ENCODE data around the gene MED26.
A peak's percentile ranks its signal among the peaks of the same experiment; 100 is the strongest.

The MED26 gene

DNA sequence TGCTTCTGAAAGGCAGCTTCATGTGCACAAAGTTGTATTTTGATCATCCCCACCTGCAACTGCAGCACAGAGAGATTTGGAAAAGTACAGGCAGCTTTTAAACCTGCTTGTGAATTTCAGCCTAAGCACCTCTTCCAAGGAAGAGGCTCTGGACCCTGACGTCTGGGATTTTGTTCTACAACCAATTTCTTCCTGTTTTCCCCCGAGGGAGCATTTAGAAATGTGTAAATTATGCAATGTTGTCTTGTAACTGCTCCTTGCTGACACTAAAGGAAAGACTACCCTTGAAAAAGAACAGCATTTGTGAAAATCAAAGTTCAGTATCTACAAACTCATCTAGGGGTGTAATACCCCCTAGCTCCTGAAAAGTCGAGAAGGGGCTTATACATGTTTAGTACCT is 15.4 kb downstream of the MED26 start:
- peak overlapping the region in 1 of 2 experiments; percentile 14 for H3K4me3 ChIP-seq (ENCODE audit: low read depth in 1 of 2, low read length in 1 of 2)
- TF ChIP-seq CTCF (IDR thresholded peaks at IDR 0.05): no peak
- H3K36me3 ChIP-seq: no peaks in the 10 kb centered on the region
- peak overlapping the region; percentile 81 for H3K27ac ChIP-seq
- H3K27me3 ChIP-seq: no peaks in the 10 kb centered on the region
- H3K4me1 ChIP-seq (ENCODE audit: control insufficient read depth in 1 of 2, insufficient read depth in 1 of 2, low read depth in 1 of 2, low read length in 1 of 2): peaks cover 75 to 82% of the 10 kb centered on the region in 2 experiments
- H3K9me3 ChIP-seq: no peaks in the 10 kb centered on the region

DNA sequence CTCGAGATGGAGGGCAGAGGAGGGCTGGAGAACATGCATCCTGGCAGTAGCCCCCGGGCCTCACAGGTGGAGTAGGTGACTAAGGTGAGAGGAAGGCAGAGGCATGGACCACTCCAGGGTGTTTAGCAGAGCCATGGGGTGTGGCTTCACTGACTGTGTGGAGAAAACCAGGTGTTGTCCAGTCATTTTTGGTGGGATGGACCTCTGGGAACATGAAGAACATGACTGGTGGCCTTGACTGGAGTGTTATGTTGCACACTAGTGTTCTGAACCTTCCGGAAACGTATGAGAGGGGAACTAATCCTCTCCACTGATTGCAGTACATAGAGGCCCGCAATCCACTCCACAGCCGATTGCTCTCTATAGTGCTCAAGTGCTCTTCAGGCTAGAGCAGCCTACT is 16.9 kb downstream of the MED26 start:
- H3K4me3 ChIP-seq (ENCODE audit: low read depth in 1 of 2, low read length in 1 of 2): no peak overlapping the region
- H3K36me3 ChIP-seq: no peaks in the 10 kb centered on the region
- TF ChIP-seq CTCF (IDR thresholded peaks at IDR 0.05): no peak
- no peaks in the 10 kb centered on the region for H3K9me3 ChIP-seq
- peaks cover 67 to 71% of the 10 kb centered on the region in 2 experiments for H3K4me1 ChIP-seq (ENCODE audit: control insufficient read depth in 1 of 2, insufficient read depth in 1 of 2, low read depth in 1 of 2, low read length in 1 of 2)
- H3K27ac ChIP-seq: peak overlapping the region; percentile 81
- no peaks in the 10 kb centered on the region for H3K27me3 ChIP-seq

- H3K27ac ChIP-seq: no peak overlapping the region
- TF ChIP-seq CTCF (IDR thresholded peaks at IDR 0.05): no peak
- peaks cover 54 to 59% of the 10 kb centered on the region in 2 experiments for H3K4me1 ChIP-seq (ENCODE audit: control insufficient read depth in 1 of 2, insufficient read depth in 1 of 2, low read depth in 1 of 2, low read length in 1 of 2)
- no peaks in the 10 kb centered on the region for H3K36me3 ChIP-seq
- no peaks in the 10 kb centered on the region for H3K9me3 ChIP-seq
- H3K4me3 ChIP-seq (ENCODE audit: low read depth in 1 of 2, low read length in 1 of 2): no peak overlapping the region
- H3K27me3 ChIP-seq: no peaks in the 10 kb centered on the region
Measured at GRCh38 chr19:16609511-16610200, 18.3 kb downstream of the MED26 start.

GRCh38 chr19:16608290-16608739 is 19.7 kb downstream of the MED26 start:
- H3K27ac ChIP-seq: peak overlapping the region; percentile 59
- TF ChIP-seq CTCF (IDR thresholded peaks at IDR 0.05): no peak
- H3K4me1 ChIP-seq (ENCODE audit: control insufficient read depth in 1 of 2, insufficient read depth in 1 of 2, low read depth in 1 of 2, low read length in 1 of 2): peaks cover 40 to 46% of the 10 kb centered on the region in 2 experiments

DNA sequence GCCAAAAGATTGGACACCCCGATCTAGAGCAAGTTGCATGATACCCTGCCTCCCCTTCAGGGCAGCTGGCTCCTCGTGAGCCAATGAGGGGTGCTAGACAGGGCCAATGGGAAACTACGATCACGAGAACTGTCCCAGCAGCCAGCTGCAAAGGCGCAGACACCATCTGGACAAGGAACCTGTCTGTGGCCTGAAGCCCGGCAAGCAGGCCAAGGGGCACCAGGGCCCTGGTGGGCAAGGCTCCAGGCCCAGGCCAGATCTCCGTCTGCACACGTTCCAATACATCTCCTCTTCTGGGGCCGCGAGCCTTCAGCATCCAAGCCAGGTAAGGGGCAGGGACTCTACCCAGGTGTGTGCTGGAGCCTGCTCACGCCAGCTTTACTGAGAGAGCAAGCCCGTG is 20.2 kb downstream of the MED26 start:
- H3K9me3 ChIP-seq: no peaks in the 10 kb centered on the region
- TF ChIP-seq CTCF (IDR thresholded peaks at IDR 0.05): no peak
- peak overlapping the region; percentile 59 for H3K27ac ChIP-seq

More at GRCh38 chr19:16608290-16608739, 19.7 kb downstream of the MED26 start:
- Histone ChIP-seq H3K36me3 (no peaks in the 10 kb centered on the region), H3K4me3 (ENCODE audit: low read depth in 1 of 2, low read length in 1 of 2) (no peak overlapping the region), H3K9me3 (no peaks in the 10 kb centered on the region), H3K27me3 (no peaks in the 10 kb centered on the region)

More for the DNA sequence above, 20.2 kb downstream of the MED26 start:
- Histone ChIP-seq H3K4me3 (ENCODE audit: low read depth in 1 of 2, low read length in 1 of 2) (no peak overlapping the region), H3K27me3 (no peaks in the 10 kb centered on the region), H3K36me3 (no peaks in the 10 kb centered on the region), H3K4me1 (ENCODE audit: control insufficient read depth in 1 of 2, insufficient read depth in 1 of 2, low read depth in 1 of 2, low read length in 1 of 2) (peaks cover 35 to 41% of the 10 kb centered on the region in 2 experiments)

Data from neutrophil (primary cell).